Progenitor cell of endocrine pancreas (in vitro differentiated cells): Measurements from ENCODE around the gene LGMN. TPM values are rescaled to one million over a fixed set of nuclear protein-coding genes. Genes with fewer than 3 reads are reported as not detected.
A peak's percentile ranks its signal among the peaks of the same experiment; 100 is the strongest.

Experiments used
- DNase-seq: peaks from one replicate; pipeline ENCODE4 v3.0.0; 2021; ENCODE audit warnings: low spot score; ENCODE audit not compliant: unreplicated experiment
- H3K27ac Mint-ChIP-seq: 2 replicates; pipeline ENCODE4 v1.8.0; 2021; ENCODE audit warnings: mild to moderate bottlenecking, moderate library complexity, mixed read lengths
- H3K27me3 Mint-ChIP-seq: 2 replicates; pipeline ENCODE4 v1.8.0; 2021; ENCODE audit warnings: mixed read lengths
- H3K36me3 Mint-ChIP-seq: 2 replicates; pipeline ENCODE4 v1.8.0; 2022; ENCODE audit warnings: mixed read lengths; ENCODE audit not compliant: insufficient read depth
- H3K4me1 Mint-ChIP-seq: 2 replicates; pipeline ENCODE4 v1.8.0; 2021; ENCODE audit warnings: low read depth, mixed read lengths
- H3K4me3 Mint-ChIP-seq: 2 replicates; pipeline ENCODE4 v1.8.0; 2021; ENCODE audit warnings: low read depth, mild to moderate bottlenecking, moderate library complexity, mixed read lengths
- H3K9me3 Mint-ChIP-seq: 2 replicates; pipeline ENCODE4 v1.8.0; 2021; ENCODE audit warnings: low read depth, mixed read lengths
- long read RNA-seq: library from polyadenylated mRNA; unstranded; transcript quantifications from one replicate; pipeline ENCODE4 v2.0.0, GENCODE V29; 2020
- total RNA-seq: library from RNA; stranded (reverse); gene quantifications from 2 replicates; pipeline ENCODE4 v1.2.1, GENCODE V29; 2021
- TF ChIP-seq, protein P1 (sequence below): fragments of 200-600 bp; sonication (generic); IDR thresholded peaks from one replicate; pipeline ENCODE4 v1.5.0; 2021; ENCODE audit warnings: antibody characterized with exemption, mild to moderate bottlenecking; ENCODE audit not compliant: unreplicated experiment

LGMN gene
- 63.3 and 73.2 TPM in 2 replicates for total RNA-seq
- long read RNA-seq, transcript LGMN-216 (13 exons, 1,797 nt): minor isoform, 20 of 521 reads
- long read RNA-seq, transcript LGMN-211 (12 exons, 1,728 nt): minor isoform, 51 of 521 reads
- long read RNA-seq, transcript LGMN-201 (14 exons, 2,055 nt): major isoform, 387 of 521 reads
- long read RNA-seq, partial matches to known transcripts: 5 of 521 reads
- long read RNA-seq, other reads (novel, unspliced or antisense): 52 of 521 reads

DNA sequence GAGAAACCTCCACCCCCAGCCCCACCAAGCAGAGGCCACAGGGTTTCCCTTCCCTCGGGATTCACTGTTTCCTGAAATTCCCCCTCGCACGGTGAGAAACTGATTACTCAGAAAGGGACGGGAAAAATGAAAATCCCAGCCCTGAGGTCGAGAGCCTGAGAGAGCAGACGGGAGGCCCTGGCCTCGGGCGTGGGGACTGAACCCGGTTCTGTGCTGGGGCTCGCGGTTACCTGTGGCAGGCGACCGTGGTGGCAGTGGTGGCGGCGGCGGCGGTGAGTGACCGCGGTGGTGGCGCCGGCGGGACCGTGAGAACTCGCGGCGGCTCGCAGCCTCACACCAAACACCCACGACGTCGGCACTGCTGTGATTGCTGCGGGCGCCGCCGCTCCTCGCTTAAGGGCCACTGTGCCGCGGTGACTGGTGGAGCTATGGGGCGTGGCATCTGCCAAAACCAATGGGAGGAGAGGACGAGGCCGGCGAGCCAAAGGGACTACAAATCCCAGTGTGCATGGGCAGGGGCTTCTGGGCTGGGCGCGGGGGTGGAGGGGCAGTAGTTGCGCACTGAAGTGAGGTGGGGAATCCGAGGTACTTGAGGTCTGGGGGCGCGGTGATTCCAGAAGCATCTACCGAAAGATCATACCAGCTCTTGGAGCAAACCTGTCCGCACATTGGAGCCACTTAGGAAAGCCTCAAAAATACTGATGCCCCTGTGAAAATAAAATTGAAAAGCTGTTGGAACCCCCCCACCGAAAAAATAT is at the start of gene LGMN:
TSS of gene LGMN (minus strand) at position 369 of the 758 bp plus-strand sequence. CDS start 15,841 bp downstream, outside the sequence.
- H3K4me1 Mint-ChIP-seq: peaks cover 12% of the 10 kb centered on the region
- no peaks in the 10 kb centered on the region for H3K27me3 Mint-ChIP-seq
- peak within 1 kb of the TSS; percentile 81 for H3K4me3 Mint-ChIP-seq
- TF ChIP-seq, protein P1, sequence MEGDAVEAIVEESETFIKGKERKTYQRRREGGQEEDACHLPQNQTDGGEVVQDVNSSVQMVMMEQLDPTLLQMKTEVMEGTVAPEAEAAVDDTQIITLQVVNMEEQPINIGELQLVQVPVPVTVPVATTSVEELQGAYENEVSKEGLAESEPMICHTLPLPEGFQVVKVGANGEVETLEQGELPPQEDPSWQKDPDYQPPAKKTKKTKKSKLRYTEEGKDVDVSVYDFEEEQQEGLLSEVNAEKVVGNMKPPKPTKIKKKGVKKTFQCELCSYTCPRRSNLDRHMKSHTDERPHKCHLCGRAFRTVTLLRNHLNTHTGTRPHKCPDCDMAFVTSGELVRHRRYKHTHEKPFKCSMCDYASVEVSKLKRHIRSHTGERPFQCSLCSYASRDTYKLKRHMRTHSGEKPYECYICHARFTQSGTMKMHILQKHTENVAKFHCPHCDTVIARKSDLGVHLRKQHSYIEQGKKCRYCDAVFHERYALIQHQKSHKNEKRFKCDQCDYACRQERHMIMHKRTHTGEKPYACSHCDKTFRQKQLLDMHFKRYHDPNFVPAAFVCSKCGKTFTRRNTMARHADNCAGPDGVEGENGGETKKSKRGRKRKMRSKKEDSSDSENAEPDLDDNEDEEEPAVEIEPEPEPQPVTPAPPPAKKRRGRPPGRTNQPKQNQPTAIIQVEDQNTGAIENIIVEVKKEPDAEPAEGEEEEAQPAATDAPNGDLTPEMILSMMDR: no peak
- peak; percentile 87 for DNase-seq
- no peaks in the 10 kb centered on the region for H3K9me3 Mint-ChIP-seq
- peaks cover 4% of the 10 kb centered on the region for H3K36me3 Mint-ChIP-seq
- peak within 1 kb of the TSS; percentile 90 for H3K27ac Mint-ChIP-seq

DNA sequence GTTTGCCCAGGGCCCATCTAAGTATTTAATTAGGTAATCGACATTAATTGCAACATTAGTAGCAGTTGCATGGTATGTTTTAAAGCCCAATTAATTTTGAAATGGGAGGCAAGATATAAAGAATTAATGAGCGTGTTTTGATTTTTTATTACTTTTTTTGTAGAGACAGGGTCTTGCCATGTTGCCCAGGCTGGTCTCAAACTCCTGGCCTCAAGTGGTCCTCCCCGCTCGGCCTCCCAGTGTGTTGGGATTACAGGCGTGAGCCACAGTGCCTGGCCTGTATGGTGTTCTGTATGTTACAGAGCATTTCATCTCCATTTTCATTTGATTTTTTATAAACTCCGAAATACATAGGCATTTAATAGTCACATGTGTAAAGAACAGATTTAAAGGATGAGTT is 46.5 kb upstream of the LGMN start:
- Mint-ChIP-seq H3K4me3 (peak overlapping the region; percentile 98), H3K27me3 (peaks cover 11% of the 10 kb centered on the region), H3K36me3 (peaks cover 8% of the 10 kb centered on the region), H3K4me1 (peaks cover 17% of the 10 kb centered on the region), H3K9me3 (peaks cover 5% of the 10 kb centered on the region), H3K27ac (peak overlapping the region; percentile 96)
- TF ChIP-seq, protein P1: no peak
- no peak for DNase-seq

DNA sequence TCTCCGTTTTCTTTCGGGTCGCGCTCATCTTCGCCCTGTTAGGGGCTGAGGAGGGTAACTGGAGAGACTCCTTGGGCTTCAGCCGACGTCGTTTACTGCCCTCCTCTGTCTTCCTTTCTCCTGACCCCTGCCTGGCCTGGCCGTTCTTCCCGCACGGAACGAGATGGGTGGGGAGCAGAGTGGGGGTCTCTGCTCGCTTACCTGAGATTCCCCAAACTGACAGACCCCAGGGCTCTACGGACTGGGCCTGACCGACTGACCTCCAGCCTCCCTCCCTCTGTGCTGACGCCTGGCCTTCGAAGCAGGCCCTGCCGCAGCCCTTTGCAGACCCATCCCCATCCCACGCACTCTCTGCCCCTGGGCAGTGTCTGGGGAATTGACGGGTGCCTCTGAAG is 46.1 kb upstream of the LGMN start:
- Mint-ChIP-seq H3K9me3 (peaks cover 9% of the 10 kb centered on the region), H3K4me1 (peaks cover 15% of the 10 kb centered on the region), H3K27me3 (peaks cover 11% of the 10 kb centered on the region), H3K27ac (peak overlapping the region; percentile 96), H3K36me3 (peaks cover 4% of the 10 kb centered on the region), H3K4me3 (peak overlapping the region; percentile 98)
- TF ChIP-seq, protein P1: no peak
- no peak for DNase-seq

DNA sequence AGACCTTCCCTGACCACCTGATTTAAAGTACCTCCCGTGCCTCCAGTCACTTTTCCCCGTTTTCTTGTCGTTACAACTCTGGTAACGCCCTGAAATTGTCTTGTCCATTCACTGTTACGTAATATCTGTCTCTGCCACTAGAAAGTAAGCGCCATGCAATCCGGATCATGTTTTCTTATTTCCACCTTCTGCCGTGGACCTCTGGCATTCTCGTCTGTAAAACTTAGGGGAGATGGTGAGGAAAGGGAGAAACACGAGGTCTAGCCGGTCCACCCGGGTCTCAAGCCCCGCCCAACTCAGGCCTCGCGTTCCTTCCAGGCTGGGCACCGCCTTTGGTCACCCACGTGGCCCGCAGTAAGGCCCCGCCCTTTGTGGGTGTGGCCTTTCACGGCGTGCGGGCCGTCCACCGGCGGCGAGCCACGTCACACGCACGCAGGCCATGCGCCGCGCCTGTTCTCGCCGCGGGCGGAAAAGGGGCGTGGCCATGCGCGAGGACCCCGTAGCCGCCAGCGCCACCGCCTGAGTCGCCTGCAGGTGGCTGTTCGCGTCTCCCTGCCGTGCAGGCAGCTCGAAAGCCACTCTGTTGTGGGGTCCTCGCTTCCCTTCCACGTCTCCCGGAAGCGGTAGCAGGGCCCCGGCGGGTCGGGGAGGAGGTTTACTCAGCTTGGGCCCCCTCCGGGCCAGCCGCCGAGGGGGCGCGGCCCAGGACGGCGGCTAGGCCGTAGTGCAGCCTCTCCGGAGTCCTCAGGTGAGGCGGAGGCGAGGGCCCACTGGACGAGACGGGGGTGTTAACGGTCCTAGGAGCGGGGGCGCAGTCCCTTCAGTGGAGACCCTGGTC is 45.5 kb upstream of the LGMN start, which contains the start of gene GOLGA5:
TSS of gene GOLGA5 (plus strand) at position 597 of the 838 bp plus-strand sequence. CDS start 3,133 bp downstream, outside the sequence.
- Mint-ChIP-seq H3K36me3 (peaks cover 4% of the 10 kb centered on the region), H3K4me1 (peaks cover 15% of the 10 kb centered on the region), H3K9me3 (peaks cover 13% of the 10 kb centered on the region), H3K4me3 (peak within 1 kb of the TSS; percentile 98), H3K27me3 (peaks cover 11% of the 10 kb centered on the region), H3K27ac (peak within 1 kb of the TSS; percentile 96)
- peak; percentile 99 for DNase-seq
- TF ChIP-seq, protein P1: no peak

DNA sequence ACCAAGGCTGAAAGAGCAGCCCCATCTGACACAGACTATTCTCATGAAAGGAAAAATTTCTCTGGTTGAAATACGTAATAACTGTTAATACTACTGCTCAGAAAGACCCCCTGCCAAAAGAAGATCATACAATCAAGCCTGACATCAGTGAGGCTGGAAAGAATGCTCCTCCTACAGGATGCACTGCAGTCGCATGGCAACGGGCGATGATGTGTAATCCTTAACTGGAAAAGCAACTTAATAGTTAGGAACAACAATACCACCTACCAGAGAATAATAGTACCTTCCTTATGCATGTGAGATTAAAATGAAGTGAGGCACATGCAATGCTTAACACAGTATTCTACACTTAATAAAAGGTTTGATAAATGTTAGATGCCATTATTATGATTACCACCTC is 44.5 kb upstream of the LGMN start:
- Mint-ChIP-seq H3K27me3 (peaks cover 11% of the 10 kb centered on the region), H3K4me1 (peaks cover 15% of the 10 kb centered on the region), H3K27ac (no peak overlapping the region), H3K4me3 (peak overlapping the region; percentile 39), H3K9me3 (peaks cover 16% of the 10 kb centered on the region), H3K36me3 (peaks cover 1% of the 10 kb centered on the region)
- no peak for DNase-seq
- TF ChIP-seq, protein P1: no peak
